Right atrium auricular region (tissue), 2 donors: Measurements from ENCODE around the gene TPRA1. TPM values are rescaled to one million over a fixed set of nuclear protein-coding genes. Genes with fewer than 3 reads are reported as not detected.

Experiments
- DNase-seq: peaks from one replicate; pipeline ENCODE4 v3.0.0-alpha.2; 2019; ENCODE audit warnings: low spot score
- H3K27ac ChIP-seq, 2 donors: fragments of 200-600 bp; sonication (generic); 1 replicate in 1 of 2; 2 replicates in 1 of 2; pipeline ENCODE4 v1.5.1; 2016 to 2019
- H3K27me3 ChIP-seq, 2 donors: fragments of 200-600 bp; sonication (generic); one replicate each; pipeline versions ENCODE4 v1.5.1 to v1.6.0; 2017 to 2019
- H3K36me3 ChIP-seq: fragments of 200-600 bp; sonication (generic); one replicate; pipeline ENCODE4 v1.5.1; 2016
- H3K4me1 ChIP-seq, 2 donors: fragments of 200-600 bp; sonication (generic); one replicate each; pipeline versions ENCODE4 v1.5.1 to v1.6.0; 2017 to 2019
- H3K4me3 ChIP-seq, 2 donors: fragments of 200-600 bp; sonication (generic); 1 replicate in 1 of 2; 2 replicates in 1 of 2; pipeline ENCODE4 v1.5.1; 2017 to 2019; ENCODE audit warnings: mild to moderate bottlenecking in 1 of 2, moderate library complexity in 1 of 2
- H3K9me3 ChIP-seq, 2 donors: fragments of 200-600 bp; sonication (generic); one replicate each; pipeline ENCODE4 v1.5.1; 2019
- CTCF ChIP-seq, 2 donors: fragments of 200-600 bp; sonication (generic); IDR thresholded peaks; one replicate each; pipeline ENCODE4 v1.5.1; 2019; ENCODE audit warnings: antibody characterized with exemption in 2 of 2
- total RNA-seq, 2 donors: library from RNA; depleted of rRNA; stranded (reverse); fragments of >200 nt; gene quantifications; one replicate each; pipeline ENCODE4 v1.1.0, GENCODE V29; 2016

Gene TPRA1
- total RNA-seq, 2 donors from 2014 or later: 24.0 to 27.3 TPM

- Histone ChIP-seq H3K27ac (no peak overlapping the region), H3K4me1 (peaks cover 0 to 15% of the 10 kb centered on the region in 2 donors), H3K9me3 (no peaks in the 10 kb centered on the region), H3K4me3 (no peak overlapping the region), H3K36me3 (peaks cover 42% of the 10 kb centered on the region), H3K27me3 (no peaks in the 10 kb centered on the region)
- DNase-seq: peak; percentile 91
- peak; percentile 95 to 99 for TF ChIP-seq CTCF (IDR thresholded peaks at IDR 0.05)
Observed at GRCh38 chr3:127574880-127575878, 15.4 kb downstream of the TPRA1 start.

- no peak for TF ChIP-seq CTCF (IDR thresholded peaks at IDR 0.05)
- Histone ChIP-seq H3K27me3 (no peaks in the 10 kb centered on the region), H3K36me3 (peaks cover 45% of the 10 kb centered on the region)
Observed at GRCh38 chr3:127573912-127574311, 16.6 kb downstream of the TPRA1 start.

GRCh38 chr3:127573401-127573800 lies 17.1 kb downstream of the TPRA1 start:
- TF ChIP-seq CTCF (IDR thresholded peaks at IDR 0.05): no peak
- Histone ChIP-seq H3K27ac (no peak overlapping the region), H3K27me3 (no peaks in the 10 kb centered on the region), H3K4me3 (no peak overlapping the region), H3K4me1 (peaks cover 0 to 15% of the 10 kb centered on the region in 2 donors), H3K36me3 (peaks cover 41% of the 10 kb centered on the region), H3K9me3 (no peaks in the 10 kb centered on the region)
- DNase-seq: no peak

More at GRCh38 chr3:127573912-127574311, 16.6 kb downstream of the TPRA1 start:
- Histone ChIP-seq H3K9me3 (no peaks in the 10 kb centered on the region), H3K4me1 (peaks cover 0 to 15% of the 10 kb centered on the region in 2 donors), H3K4me3 (no peak overlapping the region), H3K27ac (no peak overlapping the region)
- DNase-seq: no peak

- no peaks in the 10 kb centered on the region for H3K27me3 ChIP-seq
- H3K27ac ChIP-seq: no peak overlapping the region
- no peaks in the 10 kb centered on the region for H3K9me3 ChIP-seq
- TF ChIP-seq CTCF (IDR thresholded peaks at IDR 0.05): no peak
- peaks cover 36% of the 10 kb centered on the region for H3K36me3 ChIP-seq
- H3K4me3 ChIP-seq: no peak overlapping the region
- H3K4me1 ChIP-seq: peaks cover 0 to 15% of the 10 kb centered on the region in 2 donors
- no peak for DNase-seq
Observed at GRCh38 chr3:127572735-127573134, 17.8 kb downstream of the TPRA1 start.

GRCh38 chr3:127572186-127572585 lies 18.3 kb downstream of the TPRA1 start:
- no peak for DNase-seq
- Histone ChIP-seq H3K36me3 (peaks cover 36% of the 10 kb centered on the region), H3K27me3 (no peaks in the 10 kb centered on the region), H3K27ac (no peak overlapping the region), H3K4me3 (no peak overlapping the region), H3K4me1 (peaks cover 0 to 15% of the 10 kb centered on the region in 2 donors), H3K9me3 (no peaks in the 10 kb centered on the region)
- no peak for TF ChIP-seq CTCF (IDR thresholded peaks at IDR 0.05)
